ENCODE measurements around the gene SYNDIG1. TPM values are rescaled to one million over a fixed set of nuclear protein-coding genes. Genes with fewer than 3 reads are reported as not detected.

The SYNDIG1 gene
- total RNA-seq, 4 donors from 2014 or later: not detected

- Histone ChIP-seq H3K4me1 (no peaks in the 10 kb centered on the region), H3K27ac (no peak overlapping the region), H3K4me3 (no peak overlapping the region), H3K36me3 (no peaks in the 10 kb centered on the region), H3K27me3 (peaks cover 0 to 16% (median 0%) of the 10 kb centered on the region in 4 donors), H3K9me3 (no peaks in the 10 kb centered on the region)
- DNase-seq: no peak
- 69 to 70% methylated on average over 7 of the region's 7 CpGs for WGBS, 2 donors
- TF ChIP-seq, protein P1, sequence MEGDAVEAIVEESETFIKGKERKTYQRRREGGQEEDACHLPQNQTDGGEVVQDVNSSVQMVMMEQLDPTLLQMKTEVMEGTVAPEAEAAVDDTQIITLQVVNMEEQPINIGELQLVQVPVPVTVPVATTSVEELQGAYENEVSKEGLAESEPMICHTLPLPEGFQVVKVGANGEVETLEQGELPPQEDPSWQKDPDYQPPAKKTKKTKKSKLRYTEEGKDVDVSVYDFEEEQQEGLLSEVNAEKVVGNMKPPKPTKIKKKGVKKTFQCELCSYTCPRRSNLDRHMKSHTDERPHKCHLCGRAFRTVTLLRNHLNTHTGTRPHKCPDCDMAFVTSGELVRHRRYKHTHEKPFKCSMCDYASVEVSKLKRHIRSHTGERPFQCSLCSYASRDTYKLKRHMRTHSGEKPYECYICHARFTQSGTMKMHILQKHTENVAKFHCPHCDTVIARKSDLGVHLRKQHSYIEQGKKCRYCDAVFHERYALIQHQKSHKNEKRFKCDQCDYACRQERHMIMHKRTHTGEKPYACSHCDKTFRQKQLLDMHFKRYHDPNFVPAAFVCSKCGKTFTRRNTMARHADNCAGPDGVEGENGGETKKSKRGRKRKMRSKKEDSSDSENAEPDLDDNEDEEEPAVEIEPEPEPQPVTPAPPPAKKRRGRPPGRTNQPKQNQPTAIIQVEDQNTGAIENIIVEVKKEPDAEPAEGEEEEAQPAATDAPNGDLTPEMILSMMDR (IDR thresholded peaks at IDR 0.05): no peak
- no peak for TF ChIP-seq POLR2A (IDR thresholded peaks at IDR 0.05)
- intact Hi-C loops (cut with DNase I): no loop called here
Measured at GRCh38 chr20:24448170-24448569, 21.3 kb upstream of the SYNDIG1 start.

- Histone ChIP-seq H3K9me3 (no peaks in the 10 kb centered on the region), H3K4me3 (no peak overlapping the region), H3K4me1 (no peaks in the 10 kb centered on the region), H3K27ac (no peak overlapping the region), H3K36me3 (no peaks in the 10 kb centered on the region), H3K27me3 (peaks cover 0 to 16% (median 0%) of the 10 kb centered on the region in 4 donors)
- DNase-seq: no peak
- intact Hi-C loops (cut with DNase I): no loop called here
- TF ChIP-seq POLR2A (IDR thresholded peaks at IDR 0.05): no peak
- TF ChIP-seq, protein P1 (IDR thresholded peaks at IDR 0.05): no peak
- 69 to 78% methylated on average over 9 of the region's 9 CpGs for WGBS, 2 donors
Measured at GRCh38 chr20:24449026-24449720, 20.3 kb upstream of the SYNDIG1 start.

DNA sequence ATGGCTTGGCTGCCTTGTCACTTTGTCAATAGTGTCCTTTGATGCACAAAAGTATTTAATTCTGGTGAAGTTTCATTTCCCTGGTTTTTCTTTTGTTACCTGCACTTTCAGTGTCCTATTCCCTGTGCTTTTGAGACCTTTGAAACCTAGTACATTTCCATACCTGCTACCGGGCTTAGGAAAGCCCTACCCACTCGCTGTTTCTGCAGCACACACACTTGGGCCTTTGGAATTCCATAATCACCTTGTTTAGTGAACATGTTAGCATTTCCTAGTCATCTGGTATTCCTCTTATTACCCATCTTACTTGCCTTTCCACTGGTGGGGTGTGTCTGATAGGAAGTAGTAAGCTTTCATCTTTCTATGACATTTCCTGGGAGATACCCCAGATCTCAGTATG lies 19.3 kb upstream of the SYNDIG1 start:
- Histone ChIP-seq H3K4me1 (no peaks in the 10 kb centered on the region), H3K4me3 (no peak overlapping the region), H3K9me3 (no peaks in the 10 kb centered on the region), H3K27me3 (peaks cover 0 to 11% (median 0%) of the 10 kb centered on the region in 4 donors), H3K36me3 (no peaks in the 10 kb centered on the region), H3K27ac (no peak overlapping the region)
- intact Hi-C loops (cut with DNase I): no loop called here
- DNase-seq: no peak
- WGBS, 2 donors: 69 to 71% methylated on average over 2 of the region's 2 CpGs
- TF ChIP-seq POLR2A (IDR thresholded peaks at IDR 0.05): no peak
- TF ChIP-seq, protein P1 (IDR thresholded peaks at IDR 0.05): no peak

- H3K27ac ChIP-seq: no peak overlapping the region
- H3K9me3 ChIP-seq: no peaks in the 10 kb centered on the region
- H3K36me3 ChIP-seq: no peaks in the 10 kb centered on the region
- no peak overlapping the region for H3K4me3 ChIP-seq
- no peaks in the 10 kb centered on the region for H3K4me1 ChIP-seq
- intact Hi-C loops (cut with DNase I): no loop called here
- 79 to 82% methylated on average over 11 of the region's 11 CpGs for WGBS, 2 donors
- peaks cover 0 to 5% (median 0%) of the 10 kb centered on the region in 4 donors for H3K27me3 ChIP-seq
- TF ChIP-seq POLR2A (IDR thresholded peaks at IDR 0.05): no peak
- TF ChIP-seq, protein P1 (IDR thresholded peaks at IDR 0.05): no peak
- DNase-seq: no peak
Measured at GRCh38 chr20:24450624-24451376, 18.6 kb upstream of the SYNDIG1 start.

- H3K36me3 ChIP-seq: no peaks in the 10 kb centered on the region
- DNase-seq: no peak
- TF ChIP-seq, protein P1 (IDR thresholded peaks at IDR 0.05): no peak
- TF ChIP-seq POLR2A (IDR thresholded peaks at IDR 0.05): no peak
- 58 to 64% methylated on average over 2 to 3 of the region's 3 CpGs for WGBS, 2 donors
- no peaks in the 10 kb centered on the region for H3K4me1 ChIP-seq
- intact Hi-C loops (cut with DNase I): no loop called here
- H3K4me3 ChIP-seq: no peak overlapping the region
- no peaks in the 10 kb centered on the region for H3K9me3 ChIP-seq
- peaks cover 0 to 6% (median 0%) of the 10 kb centered on the region in 4 donors for H3K27me3 ChIP-seq
- H3K27ac ChIP-seq: no peak overlapping the region
Measured at GRCh38 chr20:24451428-24451827, 18.0 kb upstream of the SYNDIG1 start.
